K562 (cell line): ENCODE results near the gene SMAD3. TPM values are rescaled to one million over a fixed set of nuclear protein-coding genes. Genes with fewer than 3 reads are reported as not detected.
A peak's percentile ranks its signal among the peaks of the same experiment; 100 is the strongest.

ENCODE experiments used
- ATAC-seq: fragments of 200-7000 bp; cut with Tn5 transposase; 3 replicates; pipeline ENCODE4 v1.9.1; 2020; ENCODE audit warnings: moderate library complexity
- BruUV-seq: library from RNA; stranded (reverse); fragments of 400-500 nt; replicated peaks from 2 replicates; lab custom pipeline; 2021; lab: Mats Ljungman, UMichigan
- CTCF ChIA-PET: fragments of 300-600 bp; formaldehyde crosslinking; extraction: SDS; loops from one replicate; lab custom pipeline; 2021; ENCODE audit warnings: low intra/inter-chr PET ratio; lab: Yijun Ruan, JAX
- POLR2A ChIA-PET: fragments of 300-600, 350-650 bp; sonication (Branson Sonifier 250); formaldehyde crosslinking; extraction: SDS; loops from one replicate; lab custom pipeline; 2021; ENCODE audit warnings: antibody characterized with exemption, inconsistent platforms; lab: Yijun Ruan, JAX
- DNase-seq, 4 experiments: peaks; one replicate each; pipeline versions ENCODE4 v3.0.0 to v3.0.0-alpha.2; 2011 to 2018; ENCODE audit warnings: low spot score in 3 of 4, mixed read lengths in 3 of 4; ENCODE audit errors: extremely low read depth in 1 of 4
- FAIRE-seq: peaks from 2 replicates; lab custom pipeline; 2011; peaks lifted over from hg19 to GRCh38; lab: Jason Lieb, UNC
- H2AFZ ChIP-seq: 2 replicates; pipeline ENCODE4 v1.6.0; 2011; ENCODE audit warnings: low read depth, low read length, control low read depth, inconsistent platforms
- H3K27ac ChIP-seq: fragments of 200-600 bp; 3 replicates; pipeline ENCODE4 v1.8.0; 2011; ENCODE audit warnings: low read depth, mild to moderate bottlenecking, control low read depth, inconsistent platforms, low read length, moderate library complexity, mixed read lengths; ENCODE audit errors: extremely low read depth
- H3K27me3 ChIP-seq, 2 experiments: fragments of 300-600 bp in 1 of 2; 2 replicates in 1 of 2; 3 replicates in 1 of 2; pipeline versions ENCODE4 v1.6.0 to v1.8.0; 2011; ENCODE audit warnings: inconsistent platforms in 2 of 2, low read length in 2 of 2, mild to moderate bottlenecking in 1 of 2, mixed read lengths in 1 of 2, moderate library complexity in 1 of 2; ENCODE audit not compliant: control insufficient read depth in 2 of 2, insufficient read depth in 2 of 2
- H3K36me3 ChIP-seq: fragments of 300-600 bp; 3 replicates; pipeline ENCODE4 v1.8.0; 2011; ENCODE audit warnings: mild to moderate bottlenecking, low read length, inconsistent platforms; ENCODE audit not compliant: control insufficient read depth, insufficient read depth
- H3K4me1 ChIP-seq, 2 experiments: fragments of 200-600 bp in 1 of 2; replicated peaks in 1 of 2; 2 replicates in 1 of 2; 3 replicates in 1 of 2; pipeline versions ENCODE4 v1.5.1 to v1.8.0; 2011; ENCODE audit warnings: inconsistent platforms in 2 of 2, low read length in 2 of 2, mild to moderate bottlenecking in 1 of 2, mixed read lengths in 1 of 2, moderate library complexity in 1 of 2; ENCODE audit not compliant: control insufficient read depth in 2 of 2, insufficient read depth in 2 of 2
- H3K4me2 ChIP-seq: 2 replicates; pipeline ENCODE4 v1.6.1; 2011; ENCODE audit warnings: low read length, control low read depth, inconsistent platforms, mixed read lengths; ENCODE audit not compliant: insufficient read depth
- H3K4me3 ChIP-seq: fragments of 200-600 bp; sonication (generic), shearing (Covaris generic); 2 replicates; pipeline ENCODE4 v1.5.1; 2016; ENCODE audit warnings: control low read depth, inconsistent platforms
- H3K79me2 ChIP-seq: fragments of 200-600 bp; 3 replicates; pipeline ENCODE4 v1.8.0; 2011; ENCODE audit warnings: low read length, inconsistent platforms; ENCODE audit not compliant: control insufficient read depth, insufficient read depth
- H3K9ac ChIP-seq, 2 experiments: 2 replicates each; pipeline versions ENCODE4 v1.6.0 to v1.6.1; 2011; ENCODE audit warnings: low read depth in 2 of 2, low read length in 2 of 2, control low read depth in 1 of 2, inconsistent platforms in 1 of 2, mild to moderate bottlenecking in 1 of 2, mixed read lengths in 1 of 2; ENCODE audit not compliant: insufficient read depth in 1 of 2
- H3K9me1 ChIP-seq: one replicate; pipeline ENCODE4 v1.6.0; 2011; ENCODE audit warnings: inconsistent platforms, mild to moderate bottlenecking, low read length, moderate library complexity; ENCODE audit not compliant: control insufficient read depth, insufficient read depth
- H3K9me3 ChIP-seq: replicated peaks from 2 replicates; pipeline ENCODE4 v1.5.1; 2011; ENCODE audit warnings: low read depth, low read length, inconsistent platforms; ENCODE audit not compliant: control insufficient read depth, insufficient read depth
- H4K20me1 ChIP-seq: replicated peaks from 2 replicates; pipeline ENCODE4 v1.6.1; 2011; ENCODE audit warnings: low read length, inconsistent platforms, mixed read lengths; ENCODE audit not compliant: control insufficient read depth, insufficient read depth
- FIP1L1 ChIP-seq: fragments of 200-400 bp; formaldehyde crosslinking; IDR thresholded peaks from 2 replicates; pipeline ENCODE4 v1.6.1; 2018; ENCODE audit warnings: mild to moderate bottlenecking, low read depth, low read length; ENCODE audit not compliant: poor library complexity, severe bottlenecking
- GATA2 ChIP-seq: sonication (generic); formaldehyde crosslinking; IDR thresholded peaks from 2 replicates; pipeline ENCODE4 v1.4.0; 2020; ENCODE audit warnings: mild to moderate bottlenecking, missing genetic modification reagents
- NFRKB ChIP-seq: fragments of 450-650 bp; IDR thresholded peaks from 2 replicates; pipeline ENCODE4 v1.6.1; 2016; ENCODE audit warnings: low read depth
- PHF20 ChIP-seq: fragments of 450-650 bp; IDR thresholded peaks from 2 replicates; pipeline ENCODE4 v1.6.1; 2018; ENCODE audit not compliant: partially characterized antibody
- RBM25 ChIP-seq: fragments of 200-400 bp; formaldehyde crosslinking; IDR thresholded peaks from 2 replicates; pipeline ENCODE4 v1.6.1; 2018; ENCODE audit warnings: low read length, low read depth, moderate library complexity; ENCODE audit not compliant: severe bottlenecking
- SREBF1 ChIP-seq: fragments of 150-350 bp; IDR thresholded peaks from 2 replicates; pipeline ENCODE4 v1.6.1; 2014; ENCODE audit warnings: antibody characterized with exemption, low read depth, low read length, borderline replicate concordance
- in situ Hi-C: fragments of 300-500 bp; cut with MboI; formaldehyde crosslinking; loops from 4 replicates; pipeline ENCODE4 v1.15.0; 2018; ENCODE audit warnings: inconsistent platforms, mixed read lengths
- intact Hi-C: fragments of 100-400 bp; cut with micrococcal nuclease; formaldehyde crosslinking; loops from 2 replicates; pipeline ENCODE4 v1.14.2; 2022
- polyA plus RNA-seq, 8 experiments: library from polyadenylated mRNA; depleted of rRNA in 4 of 8; stranded (reverse) in 5 of 8; unstranded in 3 of 8; fragments of >200 nt; fragmentation: Nextera tagmentation in 2 of 8; fragmentation: Illumina TruSeq in 1 of 8; extraction: Ambion mirVana in 2 of 8; extraction: Trizol in 1 of 8; gene quantifications; 2 replicates each; pipeline versions ENCODE4 v1.2.1 to v1.2.3, GENCODE V29; 2011 to 2014; ENCODE audit warnings: inconsistent platforms in 1 of 8, missing spikeins in 1 of 8
- total RNA-seq, 7 experiments: library from RNA; depleted of rRNA in 6 of 7; stranded (reverse); fragments of >200 nt in 6 of 7; fragmentation: Illumina TruSeq in 2 of 7; extraction: Trizol in 2 of 7; gene quantifications; 2 replicates each; pipeline versions ENCODE4 v1.2.1 to v1.2.3, GENCODE V29; 2011 to 2021; ENCODE audit warnings: low replicate concordance in 1 of 7

Gene SMAD3
- total and polyA plus RNA-seq, 9 of the 15 experiments (the other 6 are each of a cell fraction or from before 2014, with no cell fraction given): 4.3 to 39.2 (median 11.1) TPM

DNA sequence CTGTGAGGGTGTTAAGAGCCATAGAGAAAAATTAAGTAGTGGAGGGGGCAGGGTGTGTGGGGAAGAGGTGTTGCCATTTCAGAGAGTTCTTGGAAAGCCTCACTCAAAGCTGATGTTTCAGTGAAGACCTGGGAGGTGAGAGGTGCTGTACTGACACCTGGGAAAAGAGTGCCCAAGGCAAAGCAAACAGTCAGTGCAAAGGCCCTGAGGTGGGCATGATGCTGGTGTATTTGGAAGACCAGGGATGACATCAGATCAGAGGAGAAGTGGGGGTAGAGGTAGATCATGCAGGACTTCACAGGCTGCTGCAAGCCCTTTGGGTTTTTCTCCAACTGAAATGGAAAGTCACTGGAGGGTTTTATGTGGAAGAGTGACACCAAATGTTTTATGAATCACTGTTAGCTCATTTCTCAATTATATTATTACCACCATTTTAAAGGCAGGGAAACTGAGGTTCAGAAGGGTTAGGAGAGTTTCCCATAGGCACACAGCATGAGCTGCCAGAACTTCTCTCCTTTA lies 42.8 kb upstream of the SMAD3 start:
- Histone ChIP-seq H3K4me3 (no peak overlapping the region), H3K79me2 (no peaks in the 10 kb centered on the region), H2AFZ (no peak overlapping the region), H3K27me3 (no peaks in the 10 kb centered on the region), H3K4me2 (no peak overlapping the region), H3K9me3 (no peaks in the 10 kb centered on the region), H3K36me3 (no peaks in the 10 kb centered on the region), H3K27ac (no peak overlapping the region), H3K9ac (no peak overlapping the region)
- FAIRE-seq (no peak), DNase-seq (no peak), ATAC-seq (no peak)
- POLR2A ChIA-PET: interaction anchor here (0.9 to 1.7 kb wide), 5 partner anchors 7 to 310 kb away, joined by 3 to 6 read pairs (median 5); no protein-coding TSS in a partner anchor
- in situ Hi-C loops: no loop called here
- TF ChIP-seq GATA2 (CRISPR knock-in tag) (no peak), FIP1L1 (no peak), PHF20 (no peak), RBM25 (peak; percentile 50), NFRKB (no peak), SREBF1 (no peak)
- TF ChIP-seq, all 486 proteins: peak for 1
- Histone ChIP-seq H4K20me1 (no peaks in the 10 kb centered on the region), H3K4me1 (peaks cover 14 to 33% of the 10 kb centered on the region in 2 experiments), H3K9me1 (no peaks in the 10 kb centered on the region)
- CTCF ChIA-PET: no interaction called here
- intact Hi-C loops: no loop called here
- no TSS peak for BruUV-seq
